Lower lobe of right lung (tissue), 2 donors: ENCODE data around the gene SAP30BP. TPM values are rescaled to one million over a fixed set of nuclear protein-coding genes. Genes with fewer than 3 reads are reported as not detected.

Experiments used
- ATAC-seq, 2 donors: fragments of 200-7000 bp; cut with Tn5 transposase; one replicate each; pipeline ENCODE4 v1.9.1; 2020 to 2022; ENCODE audit warnings: mild to moderate bottlenecking in 2 of 2, moderate library complexity in 2 of 2
- DNase-seq: peaks from one replicate; pipeline ENCODE4 v3.0.0-alpha.2; 2020
- H3K27ac ChIP-seq: fragments of 200-600 bp; one replicate; pipeline ENCODE4 v1.8.0; 2022
- H3K27me3 ChIP-seq: fragments of 200-600 bp; one replicate; pipeline ENCODE4 v1.8.0; 2022; ENCODE audit warnings: low read depth
- H3K36me3 ChIP-seq: fragments of 200-600 bp; one replicate; pipeline ENCODE4 v1.8.0; 2022; ENCODE audit warnings: mild to moderate bottlenecking
- H3K4me1 ChIP-seq: fragments of 200-600 bp; one replicate; pipeline ENCODE4 v1.8.0; 2022
- H3K4me3 ChIP-seq: fragments of 200-600 bp; one replicate; pipeline ENCODE4 v1.8.0; 2022; ENCODE audit warnings: mild to moderate bottlenecking
- H3K9me3 ChIP-seq: fragments of 200-600 bp; one replicate; pipeline ENCODE4 v1.8.0; 2022
- CTCF ChIP-seq: fragments of 200-600 bp; IDR thresholded peaks from one replicate; pipeline ENCODE4 v1.8.0; 2022; ENCODE audit warnings: antibody characterized with exemption, mild to moderate bottlenecking
- intact Hi-C: fragments of 100-400 bp; cut with DNase I; formaldehyde crosslinking; loops from one replicate; pipeline ENCODE4 v1.11.0; 2022
- total RNA-seq: library from RNA; stranded (reverse); fragmentation: NEBNext Ultra II Directional; extraction: Animal tissue kit (Norgen Biotek cat#: 25700); gene quantifications from one replicate; pipeline ENCODE4 v1.2.1, GENCODE V29; 2021
- donor health status: DM: no; HTN: yes; CAD: no; lungs with severe emphysema.

Gene SAP30BP
- total RNA-seq, 1 donor from 2014 or later, result 73.0 TPM

GRCh38 chr17:75642182-75642783, 24.9 kb upstream of the SAP30BP start:
- intact Hi-C loops, result no loop called here
- Histone ChIP-seq H3K4me1 (peaks cover 43% of the 10 kb centered on the region), H3K27me3 (no peaks in the 10 kb centered on the region), H3K4me3 (no peak overlapping the region), H3K27ac (peak overlapping the region; percentile 71), H3K9me3 (no peaks in the 10 kb centered on the region), H3K36me3 (peaks cover 3% of the 10 kb centered on the region)
- TF ChIP-seq CTCF, result no peak
- DNase-seq (no peak), ATAC-seq (peak in 1 of 2 donors; percentile 24)

DNA sequence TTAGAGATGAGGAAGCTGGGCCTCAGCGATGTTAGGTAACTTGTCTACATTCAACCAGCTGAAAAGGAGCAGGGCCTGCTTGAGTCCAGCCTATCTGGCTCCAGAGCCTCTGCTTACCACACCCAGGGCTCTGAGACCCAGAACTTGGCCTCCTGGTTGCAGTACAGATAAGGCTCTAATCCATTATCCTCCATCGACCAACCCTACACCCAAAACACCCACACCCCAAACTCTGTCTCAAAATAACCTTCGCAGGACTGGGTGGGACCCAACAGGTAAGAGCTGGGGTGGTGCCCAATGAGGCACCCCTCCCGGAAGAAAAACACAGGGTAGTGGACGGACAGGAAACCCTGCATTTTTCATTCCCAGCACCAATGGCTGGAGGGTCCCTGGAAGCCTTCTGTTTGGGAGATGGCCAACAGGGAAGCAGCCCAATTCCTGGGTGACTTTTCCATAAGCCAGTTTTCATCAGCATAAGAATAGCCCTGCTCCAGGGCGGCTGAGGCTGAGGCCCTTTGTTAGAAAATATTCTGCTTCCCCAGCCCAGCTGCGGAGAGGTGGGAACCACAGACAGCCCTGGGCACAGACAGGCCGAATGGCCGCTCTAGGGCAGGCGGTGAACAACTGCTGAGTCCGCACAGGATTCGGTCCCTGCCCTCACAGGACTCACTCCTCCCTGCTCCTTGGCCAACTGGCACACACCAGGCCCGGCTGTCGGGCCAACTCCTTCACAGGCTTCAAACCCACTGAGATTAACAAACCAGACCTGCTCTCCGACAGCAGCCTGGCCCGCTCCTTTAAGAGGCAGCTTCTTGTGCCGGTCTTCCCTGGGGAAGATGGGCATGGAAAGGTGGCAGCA, 24.1 kb upstream of the SAP30BP start:
- no peak for DNase-seq
- Histone ChIP-seq H3K4me3 (no peak overlapping the region), H3K27me3 (no peaks in the 10 kb centered on the region), H3K4me1 (peaks cover 43% of the 10 kb centered on the region), H3K27ac (peak overlapping the region; percentile 71), H3K36me3 (peaks cover 3% of the 10 kb centered on the region), H3K9me3 (no peaks in the 10 kb centered on the region)
- intact Hi-C loops, result no loop called here
- ATAC-seq, result no peak
- no peak for TF ChIP-seq CTCF

- ATAC-seq, result no peak
- TF ChIP-seq CTCF, result no peak
- DNase-seq, result no peak
- H3K9me3 ChIP-seq, result no peaks in the 10 kb centered on the region
- intact Hi-C loops, result no loop called here
- peak overlapping the region; percentile 71 for H3K27ac ChIP-seq
- H3K27me3 ChIP-seq, result no peaks in the 10 kb centered on the region
- peaks cover 43% of the 10 kb centered on the region for H3K4me1 ChIP-seq
- H3K36me3 ChIP-seq, result peaks cover 10% of the 10 kb centered on the region
- H3K4me3 ChIP-seq, result no peak overlapping the region
Observed at GRCh38 chr17:75643643-75644017, 23.5 kb upstream of the SAP30BP start.

- H3K27me3 ChIP-seq, result no peaks in the 10 kb centered on the region
- H3K36me3 ChIP-seq, result peaks cover 28% of the 10 kb centered on the region
- ATAC-seq (peak; percentile 90 to 91), DNase-seq (peak; percentile 82)
- peaks cover 43% of the 10 kb centered on the region for H3K4me1 ChIP-seq
- peak overlapping the region; percentile 92 for H3K27ac ChIP-seq
- H3K4me3 ChIP-seq, result no peak overlapping the region
- no peaks in the 10 kb centered on the region for H3K9me3 ChIP-seq
- intact Hi-C loops, result no loop called here
- TF ChIP-seq CTCF, result no peak
Observed at GRCh38 chr17:75645501-75645888, 21.6 kb upstream of the SAP30BP start.

- Histone ChIP-seq H3K36me3 (peaks cover 30% of the 10 kb centered on the region), H3K27me3 (no peaks in the 10 kb centered on the region), H3K27ac (peak overlapping the region; percentile 92), H3K4me1 (peaks cover 43% of the 10 kb centered on the region), H3K9me3 (no peaks in the 10 kb centered on the region), H3K4me3 (no peak overlapping the region)
- intact Hi-C loops, result no loop called here
- TF ChIP-seq CTCF, result no peak
- ATAC-seq (peak; percentile 92 to 93), DNase-seq (peak; percentile 89)
Observed at GRCh38 chr17:75645889-75646637, 21.1 kb upstream of the SAP30BP start.
